SK-N-SH (cell line): ENCODE data around the gene PRKACA. TPM values are rescaled to one million over a fixed set of nuclear protein-coding genes. Genes with fewer than 3 reads are reported as not detected.

ENCODE experiments used
- CTCF ChIA-PET: fragments of 300-600, 350-600 bp; formaldehyde crosslinking; extraction: SDS; loops from one replicate; lab custom pipeline; 2021; lab: Yijun Ruan, JAX
- POLR2A ChIA-PET: fragments of 350-600 bp; sonication (Branson Sonifier 250); formaldehyde crosslinking; extraction: SDS; loops from one replicate; lab custom pipeline; 2020; ENCODE audit warnings: antibody characterized with exemption, inconsistent platforms; lab: Yijun Ruan, JAX
- DNase-seq: peaks from one replicate; pipeline ENCODE4 v3.0.0; 2012
- H2AFZ ChIP-seq: fragments of 200-600 bp; sonication (generic); 2 replicates; pipeline ENCODE4 v1.8.1; 2016; ENCODE audit warnings: antibody characterized with exemption, mild to moderate bottlenecking, low read depth
- H3F3A ChIP-seq: fragments of 200-600 bp; sonication (generic); replicated peaks from 2 replicates; pipeline ENCODE3; 2016; ENCODE audit warnings: antibody characterized with exemption, mild to moderate bottlenecking; ENCODE audit not compliant: insufficient read depth
- H3K27ac ChIP-seq, 2 experiments: fragments of 200-500 bp in 1 of 2; fragments of 200-600 bp in 1 of 2; sonication (Bioruptor generic) in 1 of 2; sonication (generic), shearing (Covaris generic) in 1 of 2; 2 replicates each; pipeline versions ENCODE4 v1.5.1 to v1.6.1; 2014 to 2016; ENCODE audit warnings: low read depth in 2 of 2, inconsistent platforms in 1 of 2, low read length in 1 of 2, mild to moderate bottlenecking in 1 of 2, mixed read lengths in 1 of 2
- H3K27me3 ChIP-seq: fragments of 200-600 bp; sonication (generic), shearing (Covaris generic); 2 replicates; pipeline ENCODE4 v1.6.1; 2016; ENCODE audit warnings: mixed run types; ENCODE audit not compliant: insufficient read depth
- H3K36me3 ChIP-seq, 2 experiments: fragments of 200-500 bp in 1 of 2; fragments of 200-600 bp in 1 of 2; sonication (Bioruptor generic) in 1 of 2; sonication (generic) in 1 of 2; replicated peaks in 1 of 2; 2 replicates each; pipeline versions ENCODE3 to v1.5.1; 2014 to 2016; ENCODE audit warnings: low read length in 1 of 2, mild to moderate bottlenecking in 1 of 2; ENCODE audit not compliant: insufficient read depth in 2 of 2, control insufficient read depth in 1 of 2
- H3K4me1 ChIP-seq, 2 experiments: fragments of 200-500 bp in 1 of 2; fragments of 200-600 bp in 1 of 2; sonication (Bioruptor generic) in 1 of 2; sonication (generic), shearing (Covaris generic) in 1 of 2; 2 replicates each; pipeline versions ENCODE4 v1.5.1 to v1.6.1; 2014 to 2016; ENCODE audit warnings: low read depth in 1 of 2, low read length in 1 of 2, mixed run types in 1 of 2; ENCODE audit not compliant: insufficient read depth in 2 of 2, control insufficient read depth in 1 of 2
- H3K4me2 ChIP-seq: fragments of 200-600 bp; sonication (generic), shearing (Covaris generic); 2 replicates; pipeline ENCODE4 v1.6.1; 2017; ENCODE audit warnings: mixed run types
- H3K4me3 ChIP-seq, 2 experiments: fragments of 200-500 bp in 1 of 2; fragments of 200-600 bp in 1 of 2; sonication (Bioruptor generic) in 1 of 2; sonication (generic), shearing (Covaris generic) in 1 of 2; 2 replicates each; pipeline versions ENCODE4 v1.5.1 to v1.8.1; 2014 to 2016; ENCODE audit warnings: low read depth in 2 of 2, inconsistent platforms in 1 of 2, low read length in 1 of 2, mild to moderate bottlenecking in 1 of 2, mixed read lengths in 1 of 2, moderate library complexity in 1 of 2
- H3K79me2 ChIP-seq: fragments of 200-600 bp; sonication (generic); 2 replicates; pipeline ENCODE4 v1.8.1; 2017; ENCODE audit warnings: mild to moderate bottlenecking; ENCODE audit not compliant: insufficient read depth
- H3K9ac ChIP-seq: fragments of 200-600 bp; sonication (generic); 2 replicates; pipeline ENCODE4 v1.6.1; 2017; ENCODE audit warnings: mixed run types
- H3K9me2 ChIP-seq: fragments of 200-600 bp; sonication (generic); 2 replicates; pipeline ENCODE4 v1.6.1; 2017; ENCODE audit warnings: mixed run types
- H3K9me3 ChIP-seq: fragments of 200-600 bp; sonication (generic); 2 replicates; pipeline ENCODE4 v1.6.1; 2017; ENCODE audit warnings: mixed run types, mild to moderate bottlenecking, moderate library complexity
- H4K20me1 ChIP-seq: fragments of 200-600 bp; sonication (generic); 2 replicates; pipeline ENCODE4 v1.6.1; 2017; ENCODE audit warnings: mild to moderate bottlenecking, mixed run types; ENCODE audit not compliant: insufficient read depth
- CHD2 ChIP-seq: fragments of 150-350 bp; IDR thresholded peaks from 2 replicates; pipeline ENCODE4 v1.6.1; 2018; ENCODE audit warnings: low read length; ENCODE audit not compliant: partially characterized antibody
- EP300 ChIP-seq, 2 experiments: IDR thresholded peaks; 2 replicates each; pipeline versions ENCODE4 v1.4.0 to v1.6.1; 2012; ENCODE audit warnings: borderline replicate concordance in 1 of 2, low read depth in 1 of 2, low read length in 1 of 2
- FOSL2 ChIP-seq: IDR thresholded peaks from 2 replicates; pipeline ENCODE4 v1.4.0; 2012; ENCODE audit warnings: low read depth, mild to moderate bottlenecking, moderate library complexity, borderline replicate concordance
- FOXJ3 ChIP-seq: sonication (generic); formaldehyde crosslinking; IDR thresholded peaks from 2 replicates; pipeline ENCODE4 v1.5.1; 2020; ENCODE audit warnings: mild to moderate bottlenecking, missing genetic modification reagents
- GABPA ChIP-seq: IDR thresholded peaks from 2 replicates; pipeline ENCODE4 v1.4.0; 2012; ENCODE audit warnings: low read depth, mild to moderate bottlenecking
- GATA2 ChIP-seq: sonication (generic); formaldehyde crosslinking; IDR thresholded peaks from 2 replicates; pipeline ENCODE4 v1.5.0; 2020; ENCODE audit warnings: mild to moderate bottlenecking, missing genetic modification reagents
- JUND ChIP-seq: IDR thresholded peaks from 2 replicates; pipeline ENCODE4 v1.4.0; 2012
- MEF2A ChIP-seq: IDR thresholded peaks from 2 replicates; pipeline ENCODE4 v1.4.0; 2012; ENCODE audit warnings: low read depth, borderline replicate concordance
- NFIC ChIP-seq: IDR thresholded peaks from 2 replicates; pipeline ENCODE4 v1.4.0; 2012; ENCODE audit warnings: borderline replicate concordance
- NRF1 ChIP-seq: IDR thresholded peaks from 2 replicates; pipeline ENCODE4 v1.6.1; 2012; ENCODE audit warnings: low read depth, mild to moderate bottlenecking, low read length
- RFX5 ChIP-seq: IDR thresholded peaks from 2 replicates; pipeline ENCODE4 v1.6.1; 2012; ENCODE audit warnings: mild to moderate bottlenecking, improper control_type of control experiment, low read length
- SIN3A ChIP-seq: IDR thresholded peaks from 2 replicates; pipeline ENCODE4 v1.6.1; 2012; ENCODE audit warnings: low read depth, mild to moderate bottlenecking, low read length, moderate library complexity, borderline replicate concordance
- TCF12 ChIP-seq: IDR thresholded peaks from 2 replicates; pipeline ENCODE4 v1.4.0; 2012
- TEAD4 ChIP-seq: IDR thresholded peaks from 2 replicates; pipeline ENCODE4 v1.4.0; 2012; ENCODE audit warnings: mild to moderate bottlenecking, borderline replicate concordance; ENCODE audit not compliant: insufficient read depth
- YY1 ChIP-seq: IDR thresholded peaks from 2 replicates; pipeline ENCODE4 v1.4.0; 2012; ENCODE audit warnings: low read depth, mild to moderate bottlenecking
- WGBS: methylation state at CpG from one replicate; pipeline ENCODE4 v1.1.6; 2017; ENCODE audit warnings: low lambda C conversion rate; 5-methylcytosine and 5-hydroxymethylcytosine counted together
- polyA plus RNA-seq, 3 experiments: library from polyadenylated mRNA; depleted of rRNA; stranded (reverse); fragments of >200 nt; gene quantifications; 2 replicates each; pipeline ENCODE4 v1.2.3, GENCODE V29; 2012
- TF ChIP-seq, protein P1 (sequence below): IDR thresholded peaks from 2 replicates; pipeline ENCODE4 v1.4.0; 2012; ENCODE audit warnings: low read depth, borderline replicate concordance
- TF ChIP-seq, protein P2 (sequence below): fragments of 200-600 bp; sonication (generic); IDR thresholded peaks from 2 replicates; pipeline ENCODE4 v1.6.1; 2017; ENCODE audit warnings: antibody characterized with exemption, mild to moderate bottlenecking, moderate library complexity
- TF ChIP-seq, protein P3 (sequence below): IDR thresholded peaks from 2 replicates; pipeline ENCODE4; 2012

PRKACA gene
- polyA plus RNA-seq, 1 of the 3 experiments (the other 2 are of a cell fraction), result 48.4 TPM

DNA sequence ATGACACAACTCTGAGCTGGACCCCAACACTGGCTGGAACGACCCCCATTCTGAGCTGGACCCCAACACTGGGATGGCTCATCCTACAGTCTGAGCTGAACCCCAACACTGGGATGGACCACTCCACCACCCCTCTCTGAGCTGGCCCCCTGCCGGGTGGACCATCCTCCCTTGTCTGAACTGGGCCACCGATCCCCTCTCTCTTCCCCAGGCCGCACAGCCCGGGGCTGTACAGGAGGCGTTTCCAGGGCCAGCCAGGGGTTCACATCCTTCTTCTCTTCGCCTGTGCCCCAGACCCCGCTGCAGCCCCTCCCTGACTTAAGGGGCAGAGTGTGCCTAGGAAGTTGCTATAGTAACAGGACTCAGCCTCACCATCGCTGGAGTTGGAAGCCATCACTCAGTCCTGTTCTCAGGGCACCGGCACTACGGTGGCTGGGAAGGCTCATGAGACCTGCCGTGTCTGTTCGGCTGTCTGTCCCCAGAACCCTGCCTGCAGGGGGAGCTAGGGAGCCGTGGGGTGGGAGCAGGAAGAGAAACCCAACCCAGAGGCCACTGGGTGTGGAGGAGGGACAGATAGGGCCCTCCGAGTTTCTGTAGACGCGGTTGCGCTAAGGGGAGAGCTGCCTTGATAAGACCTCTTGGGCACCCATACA lies 3.7 kb downstream of the PRKACA start:
- Histone ChIP-seq H3K4me3 (no peak overlapping the region), H3K9me3 (no peaks in the 10 kb centered on the region), H3K9me2 (no peaks in the 10 kb centered on the region), H3K27ac (no peak overlapping the region), H4K20me1 (no peaks in the 10 kb centered on the region), H3F3A (peaks cover 5% of the 10 kb centered on the region), H3K36me3 (no peaks in the 10 kb centered on the region), H2AFZ (no peak overlapping the region), H3K4me2 (no peak overlapping the region), H3K27me3 (no peaks in the 10 kb centered on the region), H3K9ac (no peak overlapping the region), H3K4me1 (peaks cover 11 to 20% of the 10 kb centered on the region in 2 experiments), H3K79me2 (peaks cover 55% of the 10 kb centered on the region)
- ChIA-PET POLR2A (no interaction called here), CTCF (interaction anchor here (0.7 to 4.7 kb wide), 7 partner anchors 8 to 235 kb away, joined by 3 to 28 read pairs (median 9); partner anchors contain the start of genes ASF1B, MISP3 and SAMD1)
- no peak for DNase-seq
- TF ChIP-seq, protein P1, sequence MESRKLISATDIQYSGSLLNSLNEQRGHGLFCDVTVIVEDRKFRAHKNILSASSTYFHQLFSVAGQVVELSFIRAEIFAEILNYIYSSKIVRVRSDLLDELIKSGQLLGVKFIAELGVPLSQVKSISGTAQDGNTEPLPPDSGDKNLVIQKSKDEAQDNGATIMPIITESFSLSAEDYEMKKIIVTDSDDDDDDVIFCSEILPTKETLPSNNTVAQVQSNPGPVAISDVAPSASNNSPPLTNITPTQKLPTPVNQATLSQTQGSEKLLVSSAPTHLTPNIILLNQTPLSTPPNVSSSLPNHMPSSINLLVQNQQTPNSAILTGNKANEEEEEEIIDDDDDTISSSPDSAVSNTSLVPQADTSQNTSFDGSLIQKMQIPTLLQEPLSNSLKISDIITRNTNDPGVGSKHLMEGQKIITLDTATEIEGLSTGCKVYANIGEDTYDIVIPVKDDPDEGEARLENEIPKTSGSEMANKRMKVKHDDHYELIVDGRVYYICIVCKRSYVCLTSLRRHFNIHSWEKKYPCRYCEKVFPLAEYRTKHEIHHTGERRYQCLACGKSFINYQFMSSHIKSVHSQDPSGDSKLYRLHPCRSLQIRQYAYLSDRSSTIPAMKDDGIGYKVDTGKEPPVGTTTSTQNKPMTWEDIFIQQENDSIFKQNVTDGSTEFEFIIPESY, result no peak
- TF ChIP-seq GATA2 (CRISPR knock-in tag), result no peak
- TF ChIP-seq, protein P2, sequence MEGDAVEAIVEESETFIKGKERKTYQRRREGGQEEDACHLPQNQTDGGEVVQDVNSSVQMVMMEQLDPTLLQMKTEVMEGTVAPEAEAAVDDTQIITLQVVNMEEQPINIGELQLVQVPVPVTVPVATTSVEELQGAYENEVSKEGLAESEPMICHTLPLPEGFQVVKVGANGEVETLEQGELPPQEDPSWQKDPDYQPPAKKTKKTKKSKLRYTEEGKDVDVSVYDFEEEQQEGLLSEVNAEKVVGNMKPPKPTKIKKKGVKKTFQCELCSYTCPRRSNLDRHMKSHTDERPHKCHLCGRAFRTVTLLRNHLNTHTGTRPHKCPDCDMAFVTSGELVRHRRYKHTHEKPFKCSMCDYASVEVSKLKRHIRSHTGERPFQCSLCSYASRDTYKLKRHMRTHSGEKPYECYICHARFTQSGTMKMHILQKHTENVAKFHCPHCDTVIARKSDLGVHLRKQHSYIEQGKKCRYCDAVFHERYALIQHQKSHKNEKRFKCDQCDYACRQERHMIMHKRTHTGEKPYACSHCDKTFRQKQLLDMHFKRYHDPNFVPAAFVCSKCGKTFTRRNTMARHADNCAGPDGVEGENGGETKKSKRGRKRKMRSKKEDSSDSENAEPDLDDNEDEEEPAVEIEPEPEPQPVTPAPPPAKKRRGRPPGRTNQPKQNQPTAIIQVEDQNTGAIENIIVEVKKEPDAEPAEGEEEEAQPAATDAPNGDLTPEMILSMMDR, result peak; percentile 40
- WGBS, result 91% methylated on average over 13 of the region's 18 CpGs

DNA sequence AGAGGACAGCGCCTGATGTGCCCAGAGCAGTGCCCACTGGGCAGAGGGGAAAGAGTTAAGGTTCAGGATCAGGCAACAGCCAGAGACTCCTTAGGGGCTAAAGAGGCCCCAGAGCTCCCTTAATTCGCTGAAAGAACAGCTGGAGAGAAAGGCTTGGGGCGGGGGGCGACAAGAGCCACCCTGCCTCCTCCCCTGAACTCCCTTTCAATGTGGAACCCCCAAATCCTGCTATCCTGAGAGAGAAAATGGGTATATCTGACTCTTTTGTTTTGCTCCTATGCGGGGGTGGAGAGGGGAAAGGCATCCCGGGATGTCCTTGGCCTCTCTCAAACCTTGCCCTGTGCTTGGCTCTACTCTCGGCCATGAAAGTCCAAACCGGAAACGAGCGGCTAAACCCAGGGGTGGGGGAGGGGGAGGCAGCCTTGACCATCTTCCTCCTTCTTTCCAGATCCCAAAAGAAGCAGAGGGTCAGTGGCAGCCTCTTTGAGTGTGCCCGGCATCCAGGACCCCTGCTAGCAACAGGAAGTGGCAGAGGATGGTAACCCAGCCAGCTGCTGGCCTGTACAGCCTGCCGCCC lies 4.7 kb downstream of the PRKACA start:
- Histone ChIP-seq H3K4me2 (no peak overlapping the region), H3K79me2 (peaks cover 56% of the 10 kb centered on the region), H3K4me3 (no peak overlapping the region), H3F3A (no peaks in the 10 kb centered on the region), H3K27ac (no peak overlapping the region), H2AFZ (no peak overlapping the region), H3K9me2 (no peaks in the 10 kb centered on the region), H3K27me3 (no peaks in the 10 kb centered on the region), H4K20me1 (no peaks in the 10 kb centered on the region), H3K9me3 (no peaks in the 10 kb centered on the region), H3K9ac (no peak overlapping the region), H3K4me1 (peaks cover 5 to 14% of the 10 kb centered on the region in 2 experiments; a peak in 2 of 4 replicates), H3K36me3 (no peaks in the 10 kb centered on the region)
- TF ChIP-seq FOXJ3 (CRISPR knock-in tag), result no peak
- TF ChIP-seq CHD2, result no peak
- no peak for TF ChIP-seq YY1
- TF ChIP-seq SIN3A, result no peak
- no peak for TF ChIP-seq NFIC
- no peak for TF ChIP-seq RFX5
- TF ChIP-seq NRF1, result no peak
- TF ChIP-seq GABPA, result no peak
- TF ChIP-seq TCF12, result no peak
- TF ChIP-seq FOSL2, result no peak
- TF ChIP-seq EP300 (IDR thresholded peaks at IDR 0.05; ENCODE audit: borderline replicate concordance in 1 of 2, low read depth in 1 of 2, low read length in 1 of 2), result no peak
- TF ChIP-seq MEF2A, result no peak
- TF ChIP-seq, protein P3, sequence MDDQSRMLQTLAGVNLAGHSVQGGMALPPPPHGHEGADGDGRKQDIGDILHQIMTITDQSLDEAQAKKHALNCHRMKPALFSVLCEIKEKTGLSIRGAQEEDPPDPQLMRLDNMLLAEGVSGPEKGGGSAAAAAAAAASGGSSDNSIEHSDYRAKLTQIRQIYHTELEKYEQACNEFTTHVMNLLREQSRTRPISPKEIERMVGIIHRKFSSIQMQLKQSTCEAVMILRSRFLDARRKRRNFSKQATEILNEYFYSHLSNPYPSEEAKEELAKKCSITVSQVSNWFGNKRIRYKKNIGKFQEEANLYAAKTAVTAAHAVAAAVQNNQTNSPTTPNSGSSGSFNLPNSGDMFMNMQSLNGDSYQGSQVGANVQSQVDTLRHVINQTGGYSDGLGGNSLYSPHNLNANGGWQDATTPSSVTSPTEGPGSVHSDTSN, result no peak
- no peak for TF ChIP-seq TEAD4
- no peak for TF ChIP-seq JUND
- ChIA-PET CTCF (interaction anchor here (0.8 to 4.7 kb wide), 3 partner anchors 19 to 236 kb away, joined by 3 to 28 read pairs (median 4); partner anchors contain the start of gene ASF1B), POLR2A (no interaction called here)
- 79% methylated on average over 4 of the region's 12 CpGs for WGBS
- no peak for DNase-seq
